HepG2 (cell line): ENCODE results near the gene ATP2A3. TPM values are rescaled to one million over a fixed set of nuclear protein-coding genes. Genes with fewer than 3 reads are reported as not detected.

Source experiments
- HOXA7 ChIP-seq: sonication (generic); formaldehyde crosslinking; IDR thresholded peaks from 2 replicates; pipeline ENCODE4 v1.8.1; 2022; ENCODE audit warnings: mild to moderate bottlenecking, missing genetic modification reagents, moderate library complexity
- polyA plus RNA-seq, 8 experiments: library from polyadenylated mRNA; depleted of rRNA in 3 of 8; stranded (reverse) in 7 of 8; unstranded in 1 of 8; fragments of >200 nt; fragmentation: Illumina TruSeq in 4 of 8; extraction: Trizol in 4 of 8; gene quantifications; 2 replicates each; pipeline versions ENCODE4 v1.2.1 to v1.2.3, GENCODE V29; 2011 to 2016; ENCODE audit warnings: low read depth in 4 of 8, missing spikeins in 1 of 8, mixed read lengths in 1 of 8; ENCODE audit not compliant: insufficient read depth in 1 of 8
- total RNA-seq, 5 experiments: library from RNA; depleted of rRNA; stranded (reverse); fragments of >200 nt; fragmentation: Illumina TruSeq; extraction: Trizol; gene quantifications; 2 replicates each; pipeline ENCODE4 v1.2.3, GENCODE V29; 2016; ENCODE audit warnings: low read depth in 1 of 5
- TF ChIP-seq, protein P1 (sequence below): sonication (generic); formaldehyde crosslinking; IDR thresholded peaks from 2 replicates; pipeline ENCODE4; 2020; ENCODE audit warnings: missing genetic modification reagents, mild to moderate bottlenecking, borderline replicate concordance
- TF ChIP-seq, protein P2 (sequence below), 2 experiments: sonication (generic) in 1 of 2; formaldehyde crosslinking in 1 of 2; IDR thresholded peaks; 2 replicates each; pipeline versions ENCODE4 v1.4.0 to v1.6.1; 2016 to 2020; ENCODE audit warnings: borderline replicate concordance in 1 of 2, low read depth in 1 of 2, mild to moderate bottlenecking in 1 of 2, missing genetic modification reagents in 1 of 2

ATP2A3 gene
- total and polyA plus RNA-seq, 2 of the 13 experiments (the other 11 are each of a cell fraction or from before 2014, with no cell fraction given): 0.07 TPM; not detected in 1

GRCh38 chr17:3983606-3984484, 19.6 kb upstream of the ATP2A3 start (continued):
- TF ChIP-seq, protein P1, sequence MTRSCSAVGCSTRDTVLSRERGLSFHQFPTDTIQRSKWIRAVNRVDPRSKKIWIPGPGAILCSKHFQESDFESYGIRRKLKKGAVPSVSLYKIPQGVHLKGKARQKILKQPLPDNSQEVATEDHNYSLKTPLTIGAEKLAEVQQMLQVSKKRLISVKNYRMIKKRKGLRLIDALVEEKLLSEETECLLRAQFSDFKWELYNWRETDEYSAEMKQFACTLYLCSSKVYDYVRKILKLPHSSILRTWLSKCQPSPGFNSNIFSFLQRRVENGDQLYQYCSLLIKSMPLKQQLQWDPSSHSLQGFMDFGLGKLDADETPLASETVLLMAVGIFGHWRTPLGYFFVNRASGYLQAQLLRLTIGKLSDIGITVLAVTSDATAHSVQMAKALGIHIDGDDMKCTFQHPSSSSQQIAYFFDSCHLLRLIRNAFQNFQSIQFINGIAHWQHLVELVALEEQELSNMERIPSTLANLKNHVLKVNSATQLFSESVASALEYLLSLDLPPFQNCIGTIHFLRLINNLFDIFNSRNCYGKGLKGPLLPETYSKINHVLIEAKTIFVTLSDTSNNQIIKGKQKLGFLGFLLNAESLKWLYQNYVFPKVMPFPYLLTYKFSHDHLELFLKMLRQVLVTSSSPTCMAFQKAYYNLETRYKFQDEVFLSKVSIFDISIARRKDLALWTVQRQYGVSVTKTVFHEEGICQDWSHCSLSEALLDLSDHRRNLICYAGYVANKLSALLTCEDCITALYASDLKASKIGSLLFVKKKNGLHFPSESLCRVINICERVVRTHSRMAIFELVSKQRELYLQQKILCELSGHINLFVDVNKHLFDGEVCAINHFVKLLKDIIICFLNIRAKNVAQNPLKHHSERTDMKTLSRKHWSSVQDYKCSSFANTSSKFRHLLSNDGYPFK: no peak
- no peak for TF ChIP-seq HOXA7 (CRISPR knock-in tag)
- TF ChIP-seq, protein P2, sequence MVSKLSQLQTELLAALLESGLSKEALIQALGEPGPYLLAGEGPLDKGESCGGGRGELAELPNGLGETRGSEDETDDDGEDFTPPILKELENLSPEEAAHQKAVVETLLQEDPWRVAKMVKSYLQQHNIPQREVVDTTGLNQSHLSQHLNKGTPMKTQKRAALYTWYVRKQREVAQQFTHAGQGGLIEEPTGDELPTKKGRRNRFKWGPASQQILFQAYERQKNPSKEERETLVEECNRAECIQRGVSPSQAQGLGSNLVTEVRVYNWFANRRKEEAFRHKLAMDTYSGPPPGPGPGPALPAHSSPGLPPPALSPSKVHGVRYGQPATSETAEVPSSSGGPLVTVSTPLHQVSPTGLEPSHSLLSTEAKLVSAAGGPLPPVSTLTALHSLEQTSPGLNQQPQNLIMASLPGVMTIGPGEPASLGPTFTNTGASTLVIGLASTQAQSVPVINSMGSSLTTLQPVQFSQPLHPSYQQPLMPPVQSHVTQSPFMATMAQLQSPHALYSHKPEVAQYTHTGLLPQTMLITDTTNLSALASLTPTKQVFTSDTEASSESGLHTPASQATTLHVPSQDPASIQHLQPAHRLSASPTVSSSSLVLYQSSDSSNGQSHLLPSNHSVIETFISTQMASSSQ (IDR thresholded peaks at IDR 0.05; ENCODE audit: low read depth): no peak
- TF ChIP-seq, protein P2 (CRISPR knock-in tag; IDR thresholded peaks at IDR 0.05; ENCODE audit: borderline replicate concordance): no peak
- TF ChIP-seq, all 625 proteins: peak for 5
